GM12873 (cell line): ENCODE results near the gene AIF1L.

Experiments used
- TF ChIP-seq, protein P1 (sequence below): IDR thresholded peaks from 2 replicates; pipeline ENCODE4 v1.5.1; 2012; ENCODE audit warnings: low read depth, mild to moderate bottlenecking, moderate library complexity, low read length, control low read depth; ENCODE audit not compliant: insufficient read depth; ENCODE audit errors: missing control alignments

The AIF1L gene

DNA sequence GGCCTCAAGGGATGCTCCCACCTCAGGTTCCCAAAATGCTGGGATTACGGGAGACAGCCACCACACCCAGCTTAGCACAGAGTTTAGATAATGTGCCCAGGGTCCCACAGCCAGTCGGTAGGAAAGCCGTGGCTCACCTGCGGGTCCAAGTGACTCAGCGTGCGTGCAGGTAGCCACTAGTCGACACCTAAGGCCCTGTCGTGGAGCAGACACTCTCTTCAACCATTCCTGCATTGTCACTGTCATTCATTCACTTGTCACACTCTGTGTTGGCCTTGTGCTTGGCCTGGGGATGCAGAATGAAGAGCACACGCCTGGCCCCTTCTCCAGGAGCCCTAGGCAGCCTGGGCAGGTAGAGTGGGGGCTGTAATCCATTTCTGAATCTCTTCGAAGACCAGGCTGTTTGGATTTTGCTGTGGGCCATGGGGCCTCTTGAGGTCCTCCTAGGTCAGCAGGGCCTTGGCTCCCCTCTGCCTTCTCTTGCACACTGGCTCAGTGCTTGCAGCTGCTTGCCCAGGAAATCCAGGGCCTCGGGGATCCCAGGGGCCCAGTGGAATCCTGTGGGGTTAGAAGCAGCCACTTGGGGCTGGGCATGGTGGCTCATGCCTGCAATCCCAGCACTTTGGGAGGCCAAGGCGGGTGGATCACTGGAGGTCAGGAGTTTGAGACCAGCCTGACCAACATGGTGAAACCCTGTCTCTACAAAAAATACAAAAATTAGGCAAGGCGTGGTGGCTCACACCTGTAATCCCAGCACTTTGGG, 6.1 kb upstream of the AIF1L start:
- TF ChIP-seq, protein P1, sequence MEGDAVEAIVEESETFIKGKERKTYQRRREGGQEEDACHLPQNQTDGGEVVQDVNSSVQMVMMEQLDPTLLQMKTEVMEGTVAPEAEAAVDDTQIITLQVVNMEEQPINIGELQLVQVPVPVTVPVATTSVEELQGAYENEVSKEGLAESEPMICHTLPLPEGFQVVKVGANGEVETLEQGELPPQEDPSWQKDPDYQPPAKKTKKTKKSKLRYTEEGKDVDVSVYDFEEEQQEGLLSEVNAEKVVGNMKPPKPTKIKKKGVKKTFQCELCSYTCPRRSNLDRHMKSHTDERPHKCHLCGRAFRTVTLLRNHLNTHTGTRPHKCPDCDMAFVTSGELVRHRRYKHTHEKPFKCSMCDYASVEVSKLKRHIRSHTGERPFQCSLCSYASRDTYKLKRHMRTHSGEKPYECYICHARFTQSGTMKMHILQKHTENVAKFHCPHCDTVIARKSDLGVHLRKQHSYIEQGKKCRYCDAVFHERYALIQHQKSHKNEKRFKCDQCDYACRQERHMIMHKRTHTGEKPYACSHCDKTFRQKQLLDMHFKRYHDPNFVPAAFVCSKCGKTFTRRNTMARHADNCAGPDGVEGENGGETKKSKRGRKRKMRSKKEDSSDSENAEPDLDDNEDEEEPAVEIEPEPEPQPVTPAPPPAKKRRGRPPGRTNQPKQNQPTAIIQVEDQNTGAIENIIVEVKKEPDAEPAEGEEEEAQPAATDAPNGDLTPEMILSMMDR = no peak

DNA sequence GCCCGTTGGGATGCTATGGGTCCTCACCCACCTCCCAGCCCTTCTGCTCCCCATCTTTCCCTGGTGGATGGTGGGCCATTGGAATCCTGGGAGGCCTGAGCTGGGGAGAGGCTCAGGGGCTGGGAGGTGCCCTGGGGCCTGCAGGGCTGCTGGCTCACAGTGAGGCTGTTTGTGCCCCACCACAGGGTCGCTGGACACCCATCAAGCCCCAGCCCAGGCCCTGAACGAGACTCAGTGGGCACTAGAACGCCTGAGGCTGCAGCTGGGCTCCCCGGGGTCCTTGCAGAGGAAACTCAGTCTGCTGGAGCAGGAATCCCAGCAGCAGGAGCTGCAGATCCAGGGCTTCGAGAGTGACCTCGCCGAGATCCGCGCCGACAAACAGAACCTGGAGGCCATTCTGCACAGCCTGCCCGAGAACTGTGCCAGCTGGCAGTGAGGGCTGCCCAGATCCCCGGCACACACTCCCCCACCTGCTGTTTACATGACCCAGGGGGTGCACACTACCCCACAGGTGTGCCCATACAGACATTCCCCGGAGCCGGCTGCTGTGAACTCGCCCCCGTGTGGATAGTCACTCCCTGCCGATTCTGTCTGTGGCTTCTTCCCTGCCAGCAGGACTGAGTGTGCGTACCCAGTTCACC, 4.9 kb upstream of the AIF1L start:
- TF ChIP-seq, protein P1 = no peak

DNA sequence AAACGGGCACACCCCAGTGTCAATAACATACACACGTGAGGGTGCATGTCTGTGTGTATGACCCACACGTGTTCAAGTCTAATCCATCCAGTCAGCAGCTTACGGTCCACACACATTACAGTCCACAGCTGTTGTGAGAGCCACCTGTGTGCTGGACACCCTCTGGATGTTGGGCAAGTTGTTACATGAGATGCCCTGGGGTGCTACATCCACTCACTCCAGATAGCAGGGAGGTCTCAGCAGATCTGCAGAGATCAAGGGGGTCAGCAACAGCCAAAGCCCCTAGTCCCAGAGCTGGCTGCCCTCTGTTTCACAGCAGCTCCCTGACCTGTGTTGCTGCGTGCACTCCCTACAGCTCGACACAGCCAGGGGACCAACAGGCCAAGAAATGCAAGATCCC, 4.3 kb upstream of the AIF1L start:
- TF ChIP-seq, protein P1 = no peak

GRCh38 chr9:131092548-131093440, 3.5 kb upstream of the AIF1L start:
- TF ChIP-seq, protein P1 = no peak

GRCh38 chr9:131094015-131094414, 2.3 kb upstream of the AIF1L start:
- TF ChIP-seq, protein P1 = no peak

DNA sequence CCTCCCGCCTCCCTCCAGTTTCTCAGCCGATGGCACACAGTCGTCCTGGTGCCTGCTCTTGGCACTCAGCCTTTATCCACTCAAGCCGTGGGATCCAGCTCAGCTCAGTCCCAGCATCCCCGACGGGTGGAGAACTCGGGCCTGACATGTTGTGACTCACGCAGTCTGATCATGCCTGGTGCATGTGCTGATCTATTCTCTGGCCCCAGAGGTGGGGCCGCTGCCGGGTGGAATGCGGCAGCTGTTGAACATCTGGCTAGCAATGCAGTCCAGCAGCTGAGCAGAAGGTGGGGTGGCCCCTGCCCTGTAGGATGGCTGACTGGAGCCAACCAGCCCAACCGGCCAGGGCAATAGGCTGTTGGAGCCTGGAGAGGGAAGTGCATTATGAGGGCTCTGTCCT, 1.7 kb upstream of the AIF1L start:
- TF ChIP-seq, protein P1 = no peak
